Loucy (cell line): ENCODE measurements around the gene SEMA6A.

Experiments
- CTCF ChIP-seq: fragments of 200-600 bp; sonication (generic); conservative IDR thresholded peaks from 2 replicates; pipeline ENCODE4 v1.5.1; 2014; ENCODE audit warnings: mild to moderate bottlenecking, antibody characterized with exemption, low read length
- EZH2phosphoT487 ChIP-seq: fragments of 200-600 bp; IDR thresholded peaks from 2 replicates; pipeline ENCODE4 v1.6.1; 2018; ENCODE audit warnings: antibody characterized with exemption, mild to moderate bottlenecking, moderate library complexity, borderline replicate concordance

DNA sequence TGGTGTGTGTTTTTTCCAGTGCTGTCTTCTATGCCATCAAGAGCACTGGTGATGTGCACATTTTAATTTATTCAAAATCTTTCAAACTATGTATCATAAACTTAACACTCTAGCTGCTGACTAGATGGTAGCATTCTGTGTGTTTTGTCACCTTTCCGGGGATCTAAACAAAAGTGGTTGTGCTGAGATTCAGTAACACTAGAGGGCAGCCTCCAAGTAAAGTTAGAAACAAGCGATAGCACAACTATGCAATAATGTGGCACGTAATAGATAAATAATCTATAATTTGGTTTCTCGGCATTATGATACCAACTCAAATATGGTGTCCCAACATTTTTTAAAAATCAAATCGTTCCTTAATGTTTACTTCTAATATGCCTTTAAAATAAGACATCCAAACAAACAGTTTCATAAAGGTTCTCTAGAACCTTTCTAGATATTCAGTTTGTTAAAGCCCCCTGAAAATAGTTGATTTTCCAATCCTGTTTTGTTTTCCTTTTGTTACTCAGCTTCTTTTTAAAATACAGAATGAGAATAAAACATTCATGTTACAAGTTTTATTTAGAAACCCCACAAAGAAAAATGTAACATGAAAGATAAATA is 16.9 kb downstream of the SEMA6A start:
- TF ChIP-seq CTCF (peak; percentile 56), EZH2phosphoT487 (no peak)
